Caki2 (cell line): Measurements from ENCODE around the gene MYEF2. TPM values are rescaled to one million over a fixed set of nuclear protein-coding genes. Genes with fewer than 3 reads are reported as not detected.

ENCODE experiments used
- DNase-seq: peaks from one replicate; pipeline ENCODE4 v3.0.0-alpha.2; 2015; ENCODE audit warnings: low read depth
- in situ Hi-C: cut with HindIII; loops from 2 replicates; pipeline ENCODE4 v1.10.0; 2016; ENCODE audit warnings: low sequenced_read_pairs, low pct_unique_long_range_greater_than_20kb, mixed read lengths
- total RNA-seq: library from RNA; depleted of rRNA; stranded (reverse); fragments of >200 nt; shearing (Covaris generic); gene quantifications from 2 replicates; pipeline ENCODE4 v1.2.3, GENCODE V29; 2014; ENCODE audit warnings: low replicate concordance; rRNA removed

The MYEF2 gene
- total RNA-seq, 1 experiment from 2014 or later = 36.1 TPM

GRCh38 chr15:48097264-48097663 lies 80.8 kb downstream of the MYEF2 start:
- in situ Hi-C loops = no loop called here
- no peak for DNase-seq

GRCh38 chr15:48096813-48097212 lies 81.3 kb downstream of the MYEF2 start:
- in situ Hi-C loops = no loop called here
- DNase-seq = no peak

- no peak for DNase-seq
These were observed 81.7 kb downstream of the MYEF2 start for GRCh38 chr15:48096355-48096786.

GRCh38 chr15:48091522-48091921 lies 86.6 kb downstream of the MYEF2 start:
- no peak for DNase-seq
- in situ Hi-C loops = no loop called here

More at GRCh38 chr15:48096355-48096786, 81.7 kb downstream of the MYEF2 start:
- in situ Hi-C loops = no loop called here

GRCh38 chr15:48090666-48091065 lies 87.4 kb downstream of the MYEF2 start:
- DNase-seq = no peak
- in situ Hi-C loops = no loop called here

- in situ Hi-C loops = no loop called here
- DNase-seq = no peak
These were observed 88.0 kb downstream of the MYEF2 start for GRCh38 chr15:48090115-48090514.

- no peak for DNase-seq
- in situ Hi-C loops = no loop called here
These were observed 88.4 kb downstream of the MYEF2 start for GRCh38 chr15:48089702-48090101.

GRCh38 chr15:48087844-48088243 lies 90.3 kb downstream of the MYEF2 start:
- no peak for DNase-seq
- in situ Hi-C loops = no loop called here

GRCh38 chr15:48086576-48086975 lies 91.5 kb downstream of the MYEF2 start:
- in situ Hi-C loops = no loop called here
- DNase-seq = no peak

GRCh38 chr15:48086133-48086532 lies 92.0 kb downstream of the MYEF2 start:
- in situ Hi-C loops = no loop called here
- DNase-seq = no peak

- DNase-seq = no peak
- in situ Hi-C loops = no loop called here
These were observed 92.5 kb downstream of the MYEF2 start for GRCh38 chr15:48085591-48085930.

- DNase-seq = no peak
- in situ Hi-C loops = no loop called here
These were observed 93.1 kb downstream of the MYEF2 start for GRCh38 chr15:48084759-48085590.

Other genes starting within 250 kb of the MYEF2 start
- not detected in 2 replicates for gene SLC24A5, start 57.3 kb downstream of the MYEF2 start, total RNA-seq
- not detected in 2 replicates for gene CTXN2, start 13.4 kb upstream of the MYEF2 start, total RNA-seq
- not detected in 2 replicates for gene SLC12A1, start 28.0 kb upstream of the MYEF2 start, total RNA-seq
- 131 and 141 TPM in 2 replicates for gene DUT, start 153.1 kb upstream of the MYEF2 start, total RNA-seq